Measurements from ENCODE around the gene PCBP1. TPM values are rescaled to one million over a fixed set of nuclear protein-coding genes. Genes with fewer than 3 reads are reported as not detected.

PCBP1 gene
- total and polyA plus RNA-seq, 9 of the 15 experiments (the other 6 are each of a cell fraction or from before 2014, with no cell fraction given) = 19.2 to 407 (median 78.1) TPM

GRCh38 chr2:70086838-70087701, at the start of gene PCBP1 (continued):
- TF ChIP-seq, protein P1, sequence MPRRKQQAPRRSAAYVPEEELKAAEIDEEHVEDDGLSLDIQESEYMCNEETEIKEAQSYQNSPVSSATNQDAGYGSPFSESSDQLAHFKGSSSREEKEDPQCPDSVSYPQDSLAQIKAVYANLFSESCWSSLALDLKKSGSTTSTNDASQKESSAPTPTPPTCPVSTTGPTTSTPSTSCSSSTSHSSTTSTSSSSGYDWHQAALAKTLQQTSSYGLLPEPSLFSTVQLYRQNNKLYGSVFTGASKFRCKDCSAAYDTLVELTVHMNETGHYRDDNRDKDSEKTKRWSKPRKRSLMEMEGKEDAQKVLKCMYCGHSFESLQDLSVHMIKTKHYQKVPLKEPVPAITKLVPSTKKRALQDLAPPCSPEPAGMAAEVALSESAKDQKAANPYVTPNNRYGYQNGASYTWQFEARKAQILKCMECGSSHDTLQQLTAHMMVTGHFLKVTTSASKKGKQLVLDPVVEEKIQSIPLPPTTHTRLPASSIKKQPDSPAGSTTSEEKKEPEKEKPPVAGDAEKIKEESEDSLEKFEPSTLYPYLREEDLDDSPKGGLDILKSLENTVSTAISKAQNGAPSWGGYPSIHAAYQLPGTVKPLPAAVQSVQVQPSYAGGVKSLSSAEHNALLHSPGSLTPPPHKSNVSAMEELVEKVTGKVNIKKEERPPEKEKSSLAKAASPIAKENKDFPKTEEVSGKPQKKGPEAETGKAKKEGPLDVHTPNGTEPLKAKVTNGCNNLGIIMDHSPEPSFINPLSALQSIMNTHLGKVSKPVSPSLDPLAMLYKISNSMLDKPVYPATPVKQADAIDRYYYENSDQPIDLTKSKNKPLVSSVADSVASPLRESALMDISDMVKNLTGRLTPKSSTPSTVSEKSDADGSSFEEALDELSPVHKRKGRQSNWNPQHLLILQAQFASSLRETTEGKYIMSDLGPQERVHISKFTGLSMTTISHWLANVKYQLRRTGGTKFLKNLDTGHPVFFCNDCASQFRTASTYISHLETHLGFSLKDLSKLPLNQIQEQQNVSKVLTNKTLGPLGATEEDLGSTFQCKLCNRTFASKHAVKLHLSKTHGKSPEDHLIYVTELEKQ (CRISPR knock-in tag; IDR thresholded peaks at IDR 0.05) = no peak
- TF ChIP-seq KDM2B (CRISPR knock-in tag; IDR thresholded peaks at IDR 0.05) = no peak
- no peak for TF ChIP-seq POLR3G (IDR thresholded peaks at IDR 0.05; ENCODE audit: extremely low read depth, insufficient read length, insufficient replicate concordance)
- TF ChIP-seq, protein P2, sequence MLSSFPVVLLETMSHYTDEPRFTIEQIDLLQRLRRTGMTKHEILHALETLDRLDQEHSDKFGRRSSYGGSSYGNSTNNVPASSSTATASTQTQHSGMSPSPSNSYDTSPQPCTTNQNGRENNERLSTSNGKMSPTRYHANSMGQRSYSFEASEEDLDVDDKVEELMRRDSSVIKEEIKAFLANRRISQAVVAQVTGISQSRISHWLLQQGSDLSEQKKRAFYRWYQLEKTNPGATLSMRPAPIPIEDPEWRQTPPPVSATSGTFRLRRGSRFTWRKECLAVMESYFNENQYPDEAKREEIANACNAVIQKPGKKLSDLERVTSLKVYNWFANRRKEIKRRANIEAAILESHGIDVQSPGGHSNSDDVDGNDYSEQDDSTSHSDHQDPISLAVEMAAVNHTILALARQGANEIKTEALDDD (IDR thresholded peaks at IDR 0.05) = no peak; the same call in 1 of the 2 replicates
- no peak; the same call in 1 of the 2 replicates for TF ChIP-seq ZNF395 (CRISPR knock-in tag; IDR thresholded peaks at IDR 0.05)
- TF ChIP-seq RNF219 (CRISPR knock-in tag; IDR thresholded peaks at IDR 0.05) = no peak
- no peak for TF ChIP-seq SREBF2 (CRISPR knock-in tag; IDR thresholded peaks at IDR 0.05)
- TF ChIP-seq ATF3 (IDR thresholded peaks at IDR 0.05) = peak; percentile 39; the same call in 1 of the 2 replicates
- peak; percentile 73; the same call in 1 of the 2 replicates for TF ChIP-seq ATF3 (CRISPR knock-in tag; conservative IDR thresholded peaks at IDR 0.05)
- no peak for TF ChIP-seq HLTF (IDR thresholded peaks at IDR 0.05)
- TF ChIP-seq, protein P3, sequence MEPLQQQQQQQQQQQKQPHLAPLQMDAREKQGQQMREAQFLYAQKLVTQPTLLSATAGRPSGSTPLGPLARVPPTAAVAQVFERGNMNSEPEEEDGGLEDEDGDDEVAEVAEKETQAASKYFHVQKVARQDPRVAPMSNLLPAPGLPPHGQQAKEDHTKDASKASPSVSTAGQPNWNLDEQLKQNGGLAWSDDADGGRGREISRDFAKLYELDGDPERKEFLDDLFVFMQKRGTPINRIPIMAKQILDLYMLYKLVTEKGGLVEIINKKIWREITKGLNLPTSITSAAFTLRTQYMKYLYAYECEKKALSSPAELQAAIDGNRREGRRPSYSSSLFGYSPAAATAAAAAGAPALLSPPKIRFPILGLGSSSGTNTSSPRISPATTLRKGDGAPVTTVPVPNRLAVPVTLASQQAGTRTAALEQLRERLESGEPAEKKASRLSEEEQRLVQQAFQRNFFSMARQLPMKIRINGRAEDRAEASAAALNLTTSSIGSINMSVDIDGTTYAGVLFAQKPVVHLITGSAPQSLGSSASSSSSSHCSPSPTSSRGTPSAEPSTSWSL (CRISPR knock-in tag; IDR thresholded peaks at IDR 0.05; ENCODE audit: borderline replicate concordance) = no peak
- TF ChIP-seq ZFPM2 (CRISPR knock-in tag; IDR thresholded peaks at IDR 0.05) = no peak
- TF ChIP-seq IRF2 (CRISPR knock-in tag; IDR thresholded peaks at IDR 0.05) = no peak
- TF ChIP-seq TFAM (CRISPR knock-in tag; conservative IDR thresholded peaks at IDR 0.05) = no peak

Data from K562 (cell line).